HEK293 (cell line): ENCODE measurements around the gene DNAJB14.

Experiments used
- CTCF ChIP-seq: fragments of 450-650 bp; formaldehyde crosslinking; IDR thresholded peaks from 2 replicates; pipeline ENCODE4 v1.5.1; 2016; ENCODE audit warnings: missing biosample characterization, missing genetic modification characterization
- MYNN ChIP-seq: fragments of 450-650 bp; formaldehyde crosslinking; IDR thresholded peaks from 2 replicates; pipeline ENCODE4 v1.5.1; 2016; ENCODE audit warnings: missing biosample characterization, missing genetic modification characterization, borderline replicate concordance

GRCh38 chr4:99856166-99856565 lies 90.3 kb downstream of the DNAJB14 start:
- TF ChIP-seq CTCF (tag by site-specific recombination) (no peak), MYNN (no peak)
